ENCODE results near the gene WFDC13.
"Not testable (repeated sequence)": the region's sequence is repeated elsewhere in the genome, so short reads cannot be mapped to it uniquely, and the experiment has no call there.

The WFDC13 gene, protein sequence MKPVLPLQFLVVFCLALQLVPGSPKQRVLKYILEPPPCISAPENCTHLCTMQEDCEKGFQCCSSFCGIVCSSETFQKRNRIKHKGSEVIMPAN

GRCh38 chr20:45701873-45702272, at the start of gene WFDC13:
WFDC13 (plus strand) TSS chr20:45702038; CDS start chr20:45702124, 86 bp downstream.
- DNase-seq = no peak
- peaks cover 12 to 30% of the 10 kb centered on the region in 2 donors for H3K4me1 Mint-ChIP-seq
- H3K27ac Mint-ChIP-seq = no peak within 1 kb of the TSS
- ATAC-seq (replicated peaks) = peak in 1 of 2 donors; percentile 14
- H3K9me3 Mint-ChIP-seq = peaks cover 0 to 3% of the 10 kb centered on the region in 2 donors
- H3K4me3 Mint-ChIP-seq = no peak within 1 kb of the TSS
- H3K27me3 Mint-ChIP-seq = peaks cover 5 to 18% of the 10 kb centered on the region in 2 donors
- no peaks in the 10 kb centered on the region for H3K36me3 Mint-ChIP-seq

- not testable (repeated sequence) for H3K4me1 Mint-ChIP-seq; DNase-seq; H3K36me3 Mint-ChIP-seq; H3K9me3 Mint-ChIP-seq; ATAC-seq (replicated peaks); H3K27ac Mint-ChIP-seq; H3K4me3 Mint-ChIP-seq
- peaks cover 15 to 17% of the 10 kb centered on the region in 2 donors for H3K27me3 Mint-ChIP-seq
Observed at GRCh38 chr20:45657038-45657437, 44.8 kb upstream of the WFDC13 start.

DNA sequence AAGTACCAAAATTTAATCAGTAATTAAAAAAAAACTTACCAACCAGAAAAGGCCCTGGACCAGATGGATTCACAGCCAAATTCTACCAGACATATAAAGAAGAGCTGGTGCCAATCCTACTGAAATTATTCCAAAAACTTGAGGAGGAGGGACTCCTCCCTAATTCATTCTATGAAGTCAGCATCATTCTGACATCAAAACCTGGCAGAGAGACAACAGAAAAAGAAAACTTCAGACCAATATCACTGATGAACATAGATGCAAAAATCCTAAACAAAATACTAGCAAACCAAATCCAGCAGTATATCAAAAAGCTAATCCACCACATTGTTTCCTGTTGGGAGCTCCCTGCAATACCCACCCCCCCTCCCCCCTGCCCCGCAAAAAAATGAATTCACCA, 31.7 kb upstream of the WFDC13 start, which contains the start of gene WFDC11:
Gene WFDC11 (minus strand): TSS at position 101 of the 400 bp plus-strand sequence. CDS start 19,639 bp downstream, outside the sequence.
- no peaks in the 10 kb centered on the region for H3K4me1 Mint-ChIP-seq
- no peak within 1 kb of the TSS for H3K27ac Mint-ChIP-seq
- no peaks in the 10 kb centered on the region for H3K36me3 Mint-ChIP-seq
- H3K27me3 Mint-ChIP-seq = peaks cover 20 to 41% of the 10 kb centered on the region in 2 donors
- H3K9me3 Mint-ChIP-seq = peaks cover 0 to 4% of the 10 kb centered on the region in 2 donors
- no peak for DNase-seq
- no peak within 1 kb of the TSS for H3K4me3 Mint-ChIP-seq
- ATAC-seq (replicated peaks) = no peak

DNA sequence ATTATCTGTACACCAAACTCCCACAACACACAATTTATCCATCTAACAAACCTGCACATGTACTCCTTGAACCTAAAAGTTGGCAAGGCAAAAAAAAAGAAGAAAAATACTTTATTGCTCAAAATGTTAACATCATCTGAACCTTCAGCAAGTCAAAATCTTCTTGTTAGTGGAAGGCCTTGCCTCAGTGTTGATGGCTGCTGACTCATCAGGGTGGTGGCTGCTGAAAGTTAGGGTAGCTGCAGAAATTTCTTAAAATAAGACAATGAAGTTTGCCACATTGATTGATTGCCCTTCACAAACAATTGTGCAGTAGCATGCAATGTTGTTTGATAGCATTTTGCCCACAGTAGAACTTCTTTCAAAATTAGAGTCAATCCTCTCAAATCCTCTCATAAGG, 29.1 kb upstream of the WFDC13 start:
- Mint-ChIP-seq H3K27me3 (peaks cover 20 to 38% of the 10 kb centered on the region in 2 donors), H3K4me1 (no peaks in the 10 kb centered on the region), H3K9me3 (peaks cover 11 to 13% of the 10 kb centered on the region in 2 donors), H3K36me3 (peaks cover 0 to 2% of the 10 kb centered on the region in 2 donors), H3K4me3 (no peak overlapping the region), H3K27ac (no peak overlapping the region)
- DNase-seq (no peak), ATAC-seq (replicated peaks) (no peak)

GRCh38 chr20:45679650-45680049, 22.2 kb upstream of the WFDC13 start:
- Mint-ChIP-seq H3K9me3 (peaks cover 24 to 27% of the 10 kb centered on the region in 2 donors), H3K4me1 (no peaks in the 10 kb centered on the region), H3K36me3 (peaks cover 6 to 10% of the 10 kb centered on the region in 2 donors), H3K4me3 (no peak overlapping the region), H3K27me3 (peaks cover 15 to 20% of the 10 kb centered on the region in 2 donors), H3K27ac (no peak overlapping the region)
- DNase-seq = no peak
- ATAC-seq (replicated peaks) = no peak

DNA sequence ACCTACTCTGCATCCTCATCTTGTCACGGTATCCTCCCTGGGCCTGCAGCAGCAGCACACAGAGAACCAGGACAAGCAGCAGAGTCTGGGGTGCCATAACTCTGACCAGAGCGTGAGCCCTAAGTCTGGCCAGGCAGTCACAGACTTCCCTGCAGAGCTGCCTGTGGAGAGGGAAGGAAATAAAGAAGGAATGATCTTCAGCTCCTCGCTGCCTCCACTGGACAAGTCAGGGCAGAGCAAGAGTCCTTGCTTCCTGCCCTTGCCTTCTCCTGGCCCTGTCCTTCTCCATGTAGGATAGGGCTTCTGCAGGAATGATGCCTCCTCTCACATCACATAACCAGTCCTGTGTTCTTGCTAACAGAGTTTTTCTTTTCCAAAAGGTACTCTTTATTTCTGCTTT, 15.9 kb upstream of the WFDC13 start:
- DNase-seq (no peak), ATAC-seq (replicated peaks) (no peak)
- Mint-ChIP-seq H3K4me3 (no peak overlapping the region), H3K4me1 (no peaks in the 10 kb centered on the region), H3K36me3 (no peaks in the 10 kb centered on the region), H3K9me3 (peaks cover 0 to 3% of the 10 kb centered on the region in 2 donors), H3K27ac (no peak overlapping the region), H3K27me3 (peaks cover 14 to 21% of the 10 kb centered on the region in 2 donors)

DNA sequence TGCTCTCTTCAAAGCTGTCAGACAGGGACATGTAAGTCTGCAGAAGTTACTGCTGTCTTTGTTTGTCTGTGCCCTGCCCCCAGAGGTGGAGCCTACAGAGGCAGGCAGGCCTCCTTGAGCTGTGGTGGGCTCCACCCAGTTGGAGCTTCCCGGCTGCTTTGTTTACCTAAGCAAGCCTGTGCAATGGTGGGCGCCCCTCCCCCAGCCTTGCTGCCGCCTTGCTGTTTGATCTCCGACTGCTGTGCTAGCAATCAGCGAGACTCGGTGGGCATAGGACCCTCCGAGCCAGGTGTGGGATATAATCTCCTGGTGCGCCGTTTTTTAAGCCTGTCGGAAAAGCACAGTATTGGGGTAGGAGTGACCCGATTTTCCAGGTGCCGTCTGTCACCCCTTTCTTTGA, 8.5 kb upstream of the WFDC13 start:
- H3K36me3 Mint-ChIP-seq; H3K4me1 Mint-ChIP-seq; DNase-seq; H3K4me3 Mint-ChIP-seq; ATAC-seq (replicated peaks); H3K27ac Mint-ChIP-seq; H3K9me3 Mint-ChIP-seq: not testable (repeated sequence)
- peaks cover 25 to 40% of the 10 kb centered on the region in 2 donors for H3K27me3 Mint-ChIP-seq

- Mint-ChIP-seq H3K27me3 (peaks cover 25 to 37% of the 10 kb centered on the region in 2 donors), H3K9me3 (peaks cover 0 to 2% of the 10 kb centered on the region in 2 donors), H3K27ac (no peak overlapping the region), H3K4me3 (no peak overlapping the region), H3K4me1 (peaks cover 0 to 9% of the 10 kb centered on the region in 2 donors), H3K36me3 (peaks cover 0 to 4% of the 10 kb centered on the region in 2 donors)
- ATAC-seq (replicated peaks) (no peak), DNase-seq (no peak)
Observed at GRCh38 chr20:45695496-45695895, 6.3 kb upstream of the WFDC13 start.

DNA sequence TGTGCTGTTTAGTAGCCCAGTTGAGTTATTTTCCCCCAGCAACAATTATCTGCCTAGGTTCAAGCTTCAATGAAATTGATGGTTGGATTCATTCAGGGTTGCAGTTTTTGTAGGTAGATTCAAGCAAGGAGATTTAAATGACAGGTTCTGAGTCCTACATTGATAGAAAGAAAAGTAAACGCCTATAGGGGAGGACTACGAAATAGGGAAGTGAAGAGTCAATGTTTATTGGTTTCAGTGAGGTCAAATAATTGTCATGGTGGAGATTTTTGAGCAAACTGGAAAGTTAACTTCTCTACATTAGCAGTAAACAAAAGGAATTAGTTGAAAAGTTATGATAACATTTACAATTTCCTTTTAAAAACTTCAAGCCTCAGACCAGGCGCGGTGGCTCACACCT, 734 bp upstream of the WFDC13 start:
- Mint-ChIP-seq H3K36me3 (no peaks in the 10 kb centered on the region), H3K9me3 (peaks cover 0 to 3% of the 10 kb centered on the region in 2 donors), H3K27ac (no peak overlapping the region), H3K4me1 (peaks cover 12 to 30% of the 10 kb centered on the region in 2 donors), H3K4me3 (no peak overlapping the region), H3K27me3 (peaks cover 5 to 20% of the 10 kb centered on the region in 2 donors)
- DNase-seq = no peak
- peak; percentile 74 to 79 for ATAC-seq (replicated peaks)

DNA sequence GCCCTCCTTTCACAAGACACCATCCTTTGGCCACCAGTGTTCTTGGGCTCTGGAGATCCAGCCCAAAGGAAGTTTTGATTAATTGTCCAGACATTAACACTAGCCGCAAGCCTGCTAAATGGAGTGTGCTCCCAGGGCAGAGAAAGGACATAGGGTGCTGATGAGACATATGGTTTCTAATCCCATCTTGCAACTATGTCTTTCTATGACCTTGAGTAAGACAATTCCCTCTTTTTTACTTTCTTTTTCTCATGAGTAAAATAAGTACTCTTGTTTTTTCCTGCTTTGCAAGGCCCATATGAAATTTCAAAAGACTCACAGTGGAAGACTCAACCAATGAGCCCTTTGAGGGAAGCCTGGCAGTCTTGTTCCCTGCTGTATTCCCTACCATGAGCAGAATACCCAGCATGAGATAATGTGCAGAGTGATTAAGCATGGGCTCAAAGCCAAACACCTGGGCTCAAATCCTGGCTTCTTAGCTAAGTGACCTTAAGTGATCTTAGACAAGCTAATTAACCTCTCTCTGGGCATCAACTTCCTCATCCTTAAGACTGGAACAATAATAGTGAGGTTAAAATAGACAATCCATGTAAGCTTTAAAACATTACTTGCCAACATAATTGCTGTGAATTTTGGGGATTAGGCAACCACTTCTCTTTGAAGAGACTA, 3.3 kb downstream of the WFDC13 start, which contains the start of gene WFDC10B:
Gene WFDC10B (minus strand): TSS at position 51 of the 669 bp plus-strand sequence. CDS start 19,027 bp downstream, outside the sequence.
- Mint-ChIP-seq H3K27ac (no peak within 1 kb of the TSS), H3K4me3 (no peak within 1 kb of the TSS), H3K4me1 (peaks cover 12 to 23% of the 10 kb centered on the region in 2 donors), H3K27me3 (peaks cover 9 to 24% of the 10 kb centered on the region in 2 donors), H3K9me3 (peaks cover 0 to 3% of the 10 kb centered on the region in 2 donors), H3K36me3 (no peaks in the 10 kb centered on the region)
- ATAC-seq (replicated peaks) = no peak
- DNase-seq = no peak

DNA sequence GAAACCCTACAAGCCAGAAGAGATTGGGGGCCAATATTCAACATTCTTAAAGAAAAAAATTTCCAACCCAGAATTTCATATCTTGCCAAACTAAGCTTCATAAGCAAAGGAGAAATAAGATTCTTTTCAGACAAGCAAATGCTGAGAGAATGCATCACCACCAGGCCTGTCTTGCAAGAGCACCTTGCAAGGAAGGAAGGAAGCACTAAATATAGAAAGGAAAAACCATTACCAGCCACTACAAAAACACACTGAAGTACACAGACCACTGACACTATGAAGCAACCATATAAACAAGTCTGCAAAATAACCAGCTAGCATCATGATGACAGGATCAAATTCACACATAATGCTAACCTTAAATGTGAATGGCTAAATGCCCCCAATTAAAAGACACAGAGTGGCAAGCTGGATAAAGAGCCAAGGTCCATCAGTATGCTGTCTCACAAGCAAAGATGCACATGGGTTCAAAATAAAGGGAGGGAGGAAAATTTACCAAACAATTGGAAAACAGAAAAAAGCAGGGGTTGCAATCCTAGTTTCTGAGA, 14.4 kb downstream of the WFDC13 start:
- H3K4me3 Mint-ChIP-seq, H3K27me3 Mint-ChIP-seq: not testable (repeated sequence)

GRCh38 chr20:45722047-45722446, 20.2 kb downstream of the WFDC13 start, which contains the start of gene SPINT4:
SPINT4 (plus strand) TSS chr20:45722347; CDS start chr20:45722368, 21 bp downstream.
- H3K4me3 Mint-ChIP-seq = no peak within 1 kb of the TSS
- no peak for ATAC-seq (replicated peaks)
- H3K4me1 Mint-ChIP-seq = peaks cover 6 to 13% of the 10 kb centered on the region in 2 donors
- H3K27ac Mint-ChIP-seq = no peak within 1 kb of the TSS
- H3K36me3 Mint-ChIP-seq = peaks cover 0 to 7% of the 10 kb centered on the region in 2 donors
- peaks cover 18 to 38% of the 10 kb centered on the region in 2 donors for H3K27me3 Mint-ChIP-seq
- no peak for DNase-seq
- peaks cover 3 to 10% of the 10 kb centered on the region in 2 donors for H3K9me3 Mint-ChIP-seq

More for the DNA sequence above, 14.4 kb downstream of the WFDC13 start:
- H3K4me1 Mint-ChIP-seq = peaks cover 36 to 48% of the 10 kb centered on the region in 2 donors
- not testable (repeated sequence) for ATAC-seq (replicated peaks); DNase-seq
- H3K9me3 Mint-ChIP-seq = peaks cover 5 to 16% of the 10 kb centered on the region in 2 donors
- peak overlapping the region; percentile 17 for H3K27ac Mint-ChIP-seq
- peaks cover 0 to 15% of the 10 kb centered on the region in 2 donors for H3K36me3 Mint-ChIP-seq

GRCh38 chr20:45725134-45725533, 23.3 kb downstream of the WFDC13 start:
- Mint-ChIP-seq H3K36me3 (no peaks in the 10 kb centered on the region), H3K4me3 (no peak overlapping the region), H3K27ac (no peak overlapping the region), H3K4me1 (no peaks in the 10 kb centered on the region), H3K27me3 (peaks cover 18 to 42% of the 10 kb centered on the region in 2 donors), H3K9me3 (peaks cover 0 to 2% of the 10 kb centered on the region in 2 donors)
- no peak for ATAC-seq (replicated peaks)
- no peak for DNase-seq

GRCh38 chr20:45727044-45727443, 25.2 kb downstream of the WFDC13 start:
- DNase-seq (no peak), ATAC-seq (replicated peaks) (no peak)
- Mint-ChIP-seq H3K4me1 (no peaks in the 10 kb centered on the region), H3K27me3 (peaks cover 22 to 51% of the 10 kb centered on the region in 2 donors), H3K27ac (no peak overlapping the region), H3K9me3 (peaks cover 6 to 10% of the 10 kb centered on the region in 2 donors), H3K4me3 (no peak overlapping the region), H3K36me3 (peaks cover 2 to 5% of the 10 kb centered on the region in 2 donors)
